Measurements from ENCODE around the gene TEPSIN. TPM values are rescaled to one million over a fixed set of nuclear protein-coding genes. Genes with fewer than 3 reads are reported as not detected.

Gene TEPSIN
- total RNA-seq, 1 experiment from 2014 or later: 40.7 TPM

DNA sequence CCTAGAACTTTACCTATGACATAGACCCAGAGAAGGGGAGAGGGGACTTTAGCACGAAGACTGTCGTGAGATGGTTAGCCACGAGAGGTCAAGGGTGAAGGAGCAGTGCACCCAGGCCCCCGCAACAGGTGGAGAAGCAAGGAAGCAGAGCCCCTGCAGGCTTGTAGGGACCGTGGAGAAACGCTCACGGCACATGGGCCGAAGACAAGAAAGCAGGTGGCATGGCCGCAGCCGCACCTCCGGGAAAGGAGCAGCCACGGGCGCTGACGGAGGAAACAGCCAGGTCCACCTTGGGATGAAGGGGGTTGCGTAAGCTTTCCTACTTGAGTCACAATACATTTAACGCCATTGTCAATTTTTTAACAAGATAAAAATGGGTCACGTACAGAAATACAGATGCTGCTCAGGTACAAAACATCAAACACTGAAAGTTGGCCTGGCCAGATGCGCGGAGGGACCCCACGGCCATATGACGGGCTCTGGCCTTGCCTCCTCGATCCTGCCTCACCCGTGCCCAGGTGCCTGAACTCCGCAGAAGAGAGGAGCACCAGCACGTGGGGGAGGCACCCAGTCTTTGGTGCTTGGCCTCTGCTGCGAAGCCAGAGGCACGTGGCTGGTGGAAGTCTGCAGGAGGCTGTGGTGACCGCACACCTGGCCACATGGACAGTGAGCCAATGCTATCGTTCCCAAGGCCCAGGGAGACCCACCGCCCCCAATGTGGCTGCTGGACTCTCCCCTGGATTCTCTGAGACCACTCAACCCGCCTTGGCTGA is 35.0 kb upstream of the TEPSIN start:
- Mint-ChIP-seq H3K27ac (no peak overlapping the region), H3K9me3 (no peaks in the 10 kb centered on the region), H3K4me3 (no peak overlapping the region), H3K36me3 (peaks cover 35% of the 10 kb centered on the region), H3K4me1 (no peaks in the 10 kb centered on the region), H3K27me3 (ENCODE audit: low read depth) (no peaks in the 10 kb centered on the region)
- no peak for ATAC-seq
- DNase-seq (ENCODE audit: low spot score): no peak
- ChIA-PET CTCF (no interaction called here), POLR2A (no interaction called here)
- TF ChIP-seq GRHL2 (CRISPR knock-in tag; IDR thresholded peaks at IDR 0.05; ENCODE audit: insufficient replicate concordance, severe bottlenecking): no peak
- TF ChIP-seq FOXK1 (CRISPR knock-in tag; IDR thresholded peaks at IDR 0.05): no peak
- TF ChIP-seq NR2C2 (CRISPR knock-in tag; IDR thresholded peaks at IDR 0.05): no peak

GRCh38 chr17:81272616-81273015 is 33.8 kb upstream of the TEPSIN start:
- H3K9me3 Mint-ChIP-seq: no peaks in the 10 kb centered on the region
- ChIA-PET POLR2A (no interaction called here), CTCF (no interaction called here)
- ATAC-seq (no peak), DNase-seq (ENCODE audit: low spot score) (no peak)
- 0 out of 2 replicates have a peak overlapping the region, but pooled peaks have one; percentile 42 for H3K27ac Mint-ChIP-seq
- peaks cover 43% of the 10 kb centered on the region for H3K36me3 Mint-ChIP-seq
- no peak overlapping the region for H3K4me3 Mint-ChIP-seq
- TF ChIP-seq ZNF317 (CRISPR knock-in tag; IDR thresholded peaks at IDR 0.05; ENCODE audit: borderline replicate concordance, low read depth): no peak
- H3K4me1 Mint-ChIP-seq: no peaks in the 10 kb centered on the region
- no peaks in the 10 kb centered on the region for H3K27me3 Mint-ChIP-seq (ENCODE audit: low read depth)

DNA sequence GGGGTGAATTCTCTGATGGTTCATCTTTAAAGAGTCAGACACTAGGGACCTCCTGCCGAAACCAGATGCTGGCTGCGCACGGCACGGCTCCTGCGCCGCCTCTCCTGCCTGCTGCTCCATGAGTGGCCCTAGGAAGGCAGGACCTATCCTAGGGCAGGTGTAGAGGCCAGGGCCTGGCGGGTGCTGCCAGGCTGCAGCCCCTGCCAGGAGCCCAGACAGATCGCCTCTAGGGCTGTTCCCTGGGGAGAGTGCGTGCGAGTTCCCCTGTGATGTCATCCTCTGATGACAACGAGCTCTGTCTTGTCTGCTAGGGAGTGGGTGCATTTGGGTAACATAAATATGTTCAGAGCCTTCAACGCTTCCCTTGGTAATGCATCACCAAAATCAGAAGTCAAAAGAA is 32.4 kb upstream of the TEPSIN start:
- TF ChIP-seq CTCF (IDR thresholded peaks at IDR 0.05) (no peak), RORB (CRISPR knock-in tag; IDR thresholded peaks at IDR 0.05) (no peak)
- DNase-seq (ENCODE audit: low spot score) (no peak), ATAC-seq (no peak)
- no peak overlapping the region for H3K27ac Mint-ChIP-seq
- POLR2A ChIA-PET: no interaction called here
- CTCF ChIA-PET: interaction anchor here (0.7 to 1.2 kb wide), 2 partner anchors 16 to 34 kb away, joined by 3 to 4 read pairs; no protein-coding TSS in a partner anchor
- no peaks in the 10 kb centered on the region for H3K27me3 Mint-ChIP-seq (ENCODE audit: low read depth)
- no peaks in the 10 kb centered on the region for H3K4me1 Mint-ChIP-seq
- no peaks in the 10 kb centered on the region for H3K9me3 Mint-ChIP-seq
- H3K36me3 Mint-ChIP-seq: peaks cover 40% of the 10 kb centered on the region
- H3K4me3 Mint-ChIP-seq: no peak overlapping the region

DNA sequence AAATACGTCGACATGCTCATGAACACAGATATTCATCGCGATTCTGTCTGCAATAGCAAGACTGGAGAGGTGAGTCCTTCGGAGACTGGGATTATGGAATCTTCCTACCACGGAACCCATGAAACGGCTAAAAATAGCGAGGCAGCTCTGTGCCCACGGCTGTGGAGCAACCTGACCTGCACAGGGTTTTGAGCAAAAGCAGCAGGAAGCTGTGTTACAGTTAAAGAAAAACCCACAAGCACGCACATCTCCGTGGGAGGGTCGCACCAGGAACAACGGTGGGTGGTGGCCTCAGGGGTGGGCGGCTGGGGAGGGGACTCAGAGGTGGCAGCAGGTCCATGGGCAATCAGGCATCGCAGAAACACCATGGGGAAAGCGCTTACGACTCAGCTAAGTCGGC is 31.4 kb upstream of the TEPSIN start:
- H3K4me1 Mint-ChIP-seq: no peaks in the 10 kb centered on the region
- no peak for ATAC-seq
- peaks cover 36% of the 10 kb centered on the region for H3K36me3 Mint-ChIP-seq
- no peaks in the 10 kb centered on the region for H3K9me3 Mint-ChIP-seq
- TF ChIP-seq RORB (CRISPR knock-in tag; IDR thresholded peaks at IDR 0.05) (no peak), E2F4 (CRISPR knock-in tag; IDR thresholded peaks at IDR 0.05; ENCODE audit: borderline replicate concordance, low read depth) (no peak), TEAD1 (CRISPR knock-in tag; IDR thresholded peaks at IDR 0.05) (no peak), TP53 (CRISPR knock-in tag; IDR thresholded peaks at IDR 0.05) (no peak), NFATC4 (CRISPR knock-in tag; IDR thresholded peaks at IDR 0.05) (no peak), ELF4 (CRISPR knock-in tag; IDR thresholded peaks at IDR 0.05; ENCODE audit: low read depth) (no peak), CDX4 (CRISPR knock-in tag; IDR thresholded peaks at IDR 0.05; ENCODE audit: borderline replicate concordance) (no peak)
- TF ChIP-seq, protein P1, sequence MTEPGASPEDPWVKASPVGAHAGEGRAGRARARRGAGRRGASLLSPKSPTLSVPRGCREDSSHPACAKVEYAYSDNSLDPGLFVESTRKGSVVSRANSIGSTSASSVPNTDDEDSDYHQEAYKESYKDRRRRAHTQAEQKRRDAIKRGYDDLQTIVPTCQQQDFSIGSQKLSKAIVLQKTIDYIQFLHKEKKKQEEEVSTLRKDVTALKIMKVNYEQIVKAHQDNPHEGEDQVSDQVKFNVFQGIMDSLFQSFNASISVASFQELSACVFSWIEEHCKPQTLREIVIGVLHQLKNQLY (CRISPR knock-in tag; IDR thresholded peaks at IDR 0.05): no peak
- TF ChIP-seq, protein P2, sequence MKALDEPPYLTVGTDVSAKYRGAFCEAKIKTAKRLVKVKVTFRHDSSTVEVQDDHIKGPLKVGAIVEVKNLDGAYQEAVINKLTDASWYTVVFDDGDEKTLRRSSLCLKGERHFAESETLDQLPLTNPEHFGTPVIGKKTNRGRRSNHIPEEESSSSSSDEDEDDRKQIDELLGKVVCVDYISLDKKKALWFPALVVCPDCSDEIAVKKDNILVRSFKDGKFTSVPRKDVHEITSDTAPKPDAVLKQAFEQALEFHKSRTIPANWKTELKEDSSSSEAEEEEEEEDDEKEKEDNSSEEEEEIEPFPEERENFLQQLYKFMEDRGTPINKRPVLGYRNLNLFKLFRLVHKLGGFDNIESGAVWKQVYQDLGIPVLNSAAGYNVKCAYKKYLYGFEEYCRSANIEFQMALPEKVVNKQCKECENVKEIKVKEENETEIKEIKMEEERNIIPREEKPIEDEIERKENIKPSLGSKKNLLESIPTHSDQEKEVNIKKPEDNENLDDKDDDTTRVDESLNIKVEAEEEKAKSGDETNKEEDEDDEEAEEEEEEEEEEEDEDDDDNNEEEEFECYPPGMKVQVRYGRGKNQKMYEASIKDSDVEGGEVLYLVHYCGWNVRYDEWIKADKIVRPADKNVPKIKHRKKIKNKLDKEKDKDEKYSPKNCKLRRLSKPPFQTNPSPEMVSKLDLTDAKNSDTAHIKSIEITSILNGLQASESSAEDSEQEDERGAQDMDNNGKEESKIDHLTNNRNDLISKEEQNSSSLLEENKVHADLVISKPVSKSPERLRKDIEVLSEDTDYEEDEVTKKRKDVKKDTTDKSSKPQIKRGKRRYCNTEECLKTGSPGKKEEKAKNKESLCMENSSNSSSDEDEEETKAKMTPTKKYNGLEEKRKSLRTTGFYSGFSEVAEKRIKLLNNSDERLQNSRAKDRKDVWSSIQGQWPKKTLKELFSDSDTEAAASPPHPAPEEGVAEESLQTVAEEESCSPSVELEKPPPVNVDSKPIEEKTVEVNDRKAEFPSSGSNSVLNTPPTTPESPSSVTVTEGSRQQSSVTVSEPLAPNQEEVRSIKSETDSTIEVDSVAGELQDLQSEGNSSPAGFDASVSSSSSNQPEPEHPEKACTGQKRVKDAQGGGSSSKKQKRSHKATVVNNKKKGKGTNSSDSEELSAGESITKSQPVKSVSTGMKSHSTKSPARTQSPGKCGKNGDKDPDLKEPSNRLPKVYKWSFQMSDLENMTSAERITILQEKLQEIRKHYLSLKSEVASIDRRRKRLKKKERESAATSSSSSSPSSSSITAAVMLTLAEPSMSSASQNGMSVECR (CRISPR knock-in tag; IDR thresholded peaks at IDR 0.05; ENCODE audit: borderline replicate concordance): no peak
- TF ChIP-seq, protein P3, sequence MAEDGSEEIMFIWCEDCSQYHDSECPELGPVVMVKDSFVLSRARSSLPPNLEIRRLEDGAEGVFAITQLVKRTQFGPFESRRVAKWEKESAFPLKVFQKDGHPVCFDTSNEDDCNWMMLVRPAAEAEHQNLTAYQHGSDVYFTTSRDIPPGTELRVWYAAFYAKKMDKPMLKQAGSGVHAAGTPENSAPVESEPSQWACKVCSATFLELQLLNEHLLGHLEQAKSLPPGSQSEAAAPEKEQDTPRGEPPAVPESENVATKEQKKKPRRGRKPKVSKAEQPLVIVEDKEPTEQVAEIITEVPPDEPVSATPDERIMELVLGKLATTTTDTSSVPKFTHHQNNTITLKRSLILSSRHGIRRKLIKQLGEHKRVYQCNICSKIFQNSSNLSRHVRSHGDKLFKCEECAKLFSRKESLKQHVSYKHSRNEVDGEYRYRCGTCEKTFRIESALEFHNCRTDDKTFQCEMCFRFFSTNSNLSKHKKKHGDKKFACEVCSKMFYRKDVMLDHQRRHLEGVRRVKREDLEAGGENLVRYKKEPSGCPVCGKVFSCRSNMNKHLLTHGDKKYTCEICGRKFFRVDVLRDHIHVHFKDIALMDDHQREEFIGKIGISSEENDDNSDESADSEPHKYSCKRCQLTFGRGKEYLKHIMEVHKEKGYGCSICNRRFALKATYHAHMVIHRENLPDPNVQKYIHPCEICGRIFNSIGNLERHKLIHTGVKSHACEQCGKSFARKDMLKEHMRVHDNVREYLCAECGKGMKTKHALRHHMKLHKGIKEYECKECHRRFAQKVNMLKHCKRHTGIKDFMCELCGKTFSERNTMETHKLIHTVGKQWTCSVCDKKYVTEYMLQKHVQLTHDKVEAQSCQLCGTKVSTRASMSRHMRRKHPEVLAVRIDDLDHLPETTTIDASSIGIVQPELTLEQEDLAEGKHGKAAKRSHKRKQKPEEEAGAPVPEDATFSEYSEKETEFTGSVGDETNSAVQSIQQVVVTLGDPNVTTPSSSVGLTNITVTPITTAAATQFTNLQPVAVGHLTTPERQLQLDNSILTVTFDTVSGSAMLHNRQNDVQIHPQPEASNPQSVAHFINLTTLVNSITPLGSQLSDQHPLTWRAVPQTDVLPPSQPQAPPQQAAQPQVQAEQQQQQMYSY (CRISPR knock-in tag; IDR thresholded peaks at IDR 0.05): no peak
- H3K27me3 Mint-ChIP-seq (ENCODE audit: low read depth): no peaks in the 10 kb centered on the region
- ChIA-PET POLR2A (no interaction called here), CTCF (no interaction called here)
- no peak overlapping the region for H3K27ac Mint-ChIP-seq
- no peak for DNase-seq (ENCODE audit: low spot score)
- H3K4me3 Mint-ChIP-seq: no peak overlapping the region

Data from WTC11 (cell line).